CD14-positive monocyte (primary cell): ENCODE measurements around the gene MAU2. TPM values are rescaled to one million over a fixed set of nuclear protein-coding genes. Genes with fewer than 3 reads are reported as not detected.

Experiments used
- DNase-seq, 3 donors: peaks; one replicate each; pipeline ENCODE4 v3.0.0-alpha.2; 2011 to 2022
- H2AFZ ChIP-seq: 2 replicates; pipeline ENCODE4 v1.6.0; 2012; ENCODE audit warnings: mild to moderate bottlenecking, low read depth, low read length, inconsistent platforms; ENCODE audit not compliant: insufficient read depth, poor library complexity, severe bottlenecking
- H3K27ac ChIP-seq, 2 donors: 1 replicate in 1 of 2; 2 replicates in 1 of 2; pipeline ENCODE4 v1.5.1; 2012 to 2013; ENCODE audit warnings: low read length in 2 of 2, control low read depth in 1 of 2, inconsistent platforms in 1 of 2, low read depth in 1 of 2, mild to moderate bottlenecking in 1 of 2
- H3K27me3 ChIP-seq, 2 donors: one replicate each; pipeline versions ENCODE4 v1.6.0 to v1.6.1; 2011 to 2013; ENCODE audit warnings: low read length in 2 of 2; ENCODE audit not compliant: control insufficient read depth in 2 of 2, insufficient read depth in 2 of 2
- H3K36me3 ChIP-seq, 2 donors: replicated peaks in 1 of 2; 1 replicate in 1 of 2; 2 replicates in 1 of 2; pipeline versions ENCODE4 v1.5.1 to v1.6.1; 2012 to 2013; ENCODE audit warnings: low read length in 2 of 2, control low read depth in 1 of 2, inconsistent platforms in 1 of 2, mild to moderate bottlenecking in 1 of 2; ENCODE audit not compliant: insufficient read depth in 2 of 2, control insufficient read depth in 1 of 2
- H3K4me1 ChIP-seq, 2 donors: 1 replicate in 1 of 2; 2 replicates in 1 of 2; pipeline versions ENCODE4 v1.5.1 to v1.6.1; 2012 to 2013; ENCODE audit warnings: low read length in 2 of 2, control low read depth in 1 of 2, inconsistent platforms in 1 of 2, mild to moderate bottlenecking in 1 of 2, moderate library complexity in 1 of 2; ENCODE audit not compliant: insufficient read depth in 2 of 2, control insufficient read depth in 1 of 2
- H3K4me2 ChIP-seq: replicated peaks from 2 replicates; pipeline ENCODE3; 2012; ENCODE audit warnings: low read length, moderate library complexity, mild to moderate bottlenecking; ENCODE audit not compliant: poor library complexity, severe bottlenecking; ENCODE audit errors: extremely low read depth
- H3K4me3 ChIP-seq, 3 experiments: fragments of 200-600 bp in 1 of 3; sonication (generic) in 1 of 3; replicated peaks in 1 of 3; 1 replicate in 2 of 3; 2 replicates in 1 of 3; pipeline ENCODE4 v1.5.1; 2011 to 2013; ENCODE audit warnings: low read length in 3 of 3, mild to moderate bottlenecking in 3 of 3, control low read depth in 2 of 3, low read depth in 2 of 3, inconsistent platforms in 1 of 3, moderate library complexity in 1 of 3
- H3K79me2 ChIP-seq: 2 replicates; pipeline ENCODE4 v1.6.0; 2012; ENCODE audit warnings: mild to moderate bottlenecking, control low read depth, inconsistent platforms, low read length, moderate library complexity; ENCODE audit not compliant: insufficient read depth
- H3K9ac ChIP-seq: 2 replicates; pipeline ENCODE4 v1.6.0; 2017; ENCODE audit warnings: low read length, mild to moderate bottlenecking; ENCODE audit not compliant: insufficient read depth, poor library complexity, severe bottlenecking
- H3K9me3 ChIP-seq, 2 donors: replicated peaks in 1 of 2; 1 replicate in 1 of 2; 2 replicates in 1 of 2; pipeline versions ENCODE4 v1.5.1 to v1.6.1; 2012 to 2013; ENCODE audit warnings: low read length in 2 of 2, control low read depth in 1 of 2; ENCODE audit not compliant: control insufficient read depth in 1 of 2, insufficient read depth in 1 of 2
- H4K20me1 ChIP-seq: 2 replicates; pipeline ENCODE4 v1.6.0; 2012; ENCODE audit warnings: mild to moderate bottlenecking, low read length, control low read depth, moderate library complexity; ENCODE audit not compliant: insufficient read depth
- H3K27ac Mint-ChIP-seq, 7 donors: one replicate each; pipeline ENCODE4 v1.8.0; 2020; ENCODE audit warnings: mild to moderate bottlenecking in 7 of 7, mixed read lengths in 7 of 7, moderate library complexity in 6 of 7, inconsistent platforms in 2 of 7
- H3K27me3 Mint-ChIP-seq, 3 donors: one replicate each; pipeline ENCODE4 v1.8.0; 2021 to 2022; ENCODE audit warnings: low read depth in 3 of 3, mild to moderate bottlenecking in 3 of 3, mixed read lengths in 3 of 3, moderate library complexity in 3 of 3, inconsistent platforms in 1 of 3
- H3K36me3 Mint-ChIP-seq, 2 donors: one replicate each; pipeline ENCODE4 v1.8.0; 2020; ENCODE audit warnings: mixed read lengths in 2 of 2, inconsistent platforms in 1 of 2, mild to moderate bottlenecking in 1 of 2
- H3K4me1 Mint-ChIP-seq: one replicate; pipeline ENCODE4 v1.8.0; 2020; ENCODE audit warnings: mild to moderate bottlenecking, mixed read lengths
- H3K4me3 Mint-ChIP-seq, 2 donors: one replicate each; pipeline ENCODE4 v1.8.0; 2020; ENCODE audit warnings: mild to moderate bottlenecking in 2 of 2, mixed read lengths in 2 of 2, moderate library complexity in 1 of 2
- H3K9me3 Mint-ChIP-seq, 7 donors: one replicate each; pipeline ENCODE4 v1.8.0; 2020 to 2022; ENCODE audit warnings: mixed read lengths in 7 of 7, mild to moderate bottlenecking in 6 of 7, moderate library complexity in 6 of 7, inconsistent platforms in 2 of 7
- CTCF ChIP-seq: fragments of 200-600 bp; IDR thresholded peaks from one replicate; pipeline ENCODE4 v1.8.0; 2022; ENCODE audit warnings: antibody characterized with exemption, mild to moderate bottlenecking
- WGBS: methylation state at CpG from one replicate; pipeline ENCODE4 v1.1.5; 2013; ENCODE audit warnings: missing lambda C conversion rate; ENCODE audit not compliant: insufficient coverage; 5-methylcytosine and 5-hydroxymethylcytosine counted together
- intact Hi-C, 2 donors: fragments of 100-400 bp; cut with micrococcal nuclease; formaldehyde crosslinking; loops; one replicate each; pipeline versions ENCODE4 v1.15.0 to v1.15.1; 2023
- polyA plus RNA-seq, 3 donors: library from polyadenylated mRNA; depleted of rRNA in 1 of 3; unstranded in 2 of 3; stranded (reverse) in 1 of 3; fragments of 300-500 nt in 2 of 3; fragments of >200 nt in 1 of 3; fragmentation: Illumina TruSeq in 2 of 3; gene quantifications; 1 replicate in 2 of 3; 2 replicates in 1 of 3; pipeline ENCODE4 v1.2.3, GENCODE V29; 2012 to 2021

The MAU2 gene
- polyA plus RNA-seq, 3 donors, result 7.4 to 68.4 (median 14.5) TPM

GRCh38 chr19:19327672-19328071 lies 7.0 kb downstream of the MAU2 start:
- Histone ChIP-seq H3K27ac (peak overlapping the region in 1 of 2 donors; percentile 65), H4K20me1 (peaks cover 74% of the 10 kb centered on the region), H3K4me2 (no peak overlapping the region), H3K4me3 (no peak overlapping the region), H3K27me3 (no peaks in the 10 kb centered on the region), H2AFZ (no peak overlapping the region), H3K36me3 (peaks cover 50 to 63% of the 10 kb centered on the region in 2 donors), H3K79me2 (peaks cover 93% of the 10 kb centered on the region), H3K9me3 (no peaks in the 10 kb centered on the region), H3K4me1 (peaks cover 20 to 23% of the 10 kb centered on the region in 2 donors), H3K9ac (no peak overlapping the region)
- H3K4me1 Mint-ChIP-seq, result peaks cover 37% of the 10 kb centered on the region
- H3K27ac Mint-ChIP-seq, result peak overlapping the region in 6 of 7 donors; percentile 13 to 93 (median 84)
- H3K4me3 Mint-ChIP-seq, result no peak overlapping the region
- H3K36me3 Mint-ChIP-seq, result peaks cover 46 to 88% of the 10 kb centered on the region in 2 donors
- TF ChIP-seq CTCF, result no peak
- H3K27me3 Mint-ChIP-seq, result no peaks in the 10 kb centered on the region
- DNase-seq, result no peak
- intact Hi-C loops, result loop anchor here in 1 of 2 donors (10.0 kb wide), 1 partner anchor 133 kb away; the partner anchor contains the start of genes BORCS8 and RFXANK
- no peaks in the 10 kb centered on the region for H3K9me3 Mint-ChIP-seq
- whole genome bisulfite sequencing, result 100% methylated on average over 8 of the region's 8 CpGs

GRCh38 chr19:19329126-19329525 lies 8.5 kb downstream of the MAU2 start:
- Histone ChIP-seq H3K79me2 (peaks cover 93% of the 10 kb centered on the region), H4K20me1 (peaks cover 82% of the 10 kb centered on the region), H3K27ac (peak overlapping the region; percentile 60 to 65), H3K4me1 (peaks cover 20 to 23% of the 10 kb centered on the region in 2 donors), H3K4me3 (peak overlapping the region in 1 of 3 experiments; percentile 29), H3K36me3 (peaks cover 57 to 69% of the 10 kb centered on the region in 2 donors), H3K9me3 (no peaks in the 10 kb centered on the region), H3K9ac (no peak overlapping the region), H3K27me3 (no peaks in the 10 kb centered on the region), H3K4me2 (peak overlapping the region; percentile 55), H2AFZ (no peak overlapping the region)
- Mint-ChIP-seq H3K9me3 (no peaks in the 10 kb centered on the region), H3K27me3 (peaks cover 0 to 2% (median 0%) of the 10 kb centered on the region in 3 donors), H3K4me3 (peak overlapping the region; percentile 18 to 76), H3K27ac (peak overlapping the region; percentile 76 to 93 (median 89)), H3K36me3 (peaks cover 47 to 91% of the 10 kb centered on the region in 2 donors), H3K4me1 (peaks cover 30% of the 10 kb centered on the region)
- peak; percentile 62 to 80 (median 77) for DNase-seq
- no peak for TF ChIP-seq CTCF
- intact Hi-C loops, result loop anchor here in 1 of 2 donors (10.0 kb wide), 1 partner anchor 134 kb away; the partner anchor contains the start of genes BORCS8 and RFXANK
- WGBS, result 0% methylated on average over 5 of the region's 6 CpGs
